Nephron progenitor cell (in vitro differentiated cells): Measurements from ENCODE around the gene TMEM179.

Source experiments
- DNase-seq: peaks from one replicate; pipeline ENCODE4 v3.0.0; 2021
- H3K27ac Mint-ChIP-seq: 2 replicates; pipeline ENCODE4 v1.8.0; 2021; ENCODE audit warnings: mild to moderate bottlenecking, moderate library complexity, mixed read lengths
- H3K27me3 Mint-ChIP-seq: 2 replicates; pipeline ENCODE4 v1.8.0; 2021; ENCODE audit warnings: mild to moderate bottlenecking, low read depth, mixed read lengths; ENCODE audit not compliant: poor library complexity
- H3K36me3 Mint-ChIP-seq: 2 replicates; pipeline ENCODE4 v1.8.0; 2021; ENCODE audit warnings: low read depth, mixed read lengths
- H3K4me1 Mint-ChIP-seq: 2 replicates; pipeline ENCODE4 v1.8.0; 2021; ENCODE audit warnings: mixed read lengths
- H3K4me3 Mint-ChIP-seq: 2 replicates; pipeline ENCODE4 v1.8.0; 2021; ENCODE audit warnings: mild to moderate bottlenecking, moderate library complexity, mixed read lengths
- H3K9me3 Mint-ChIP-seq: 2 replicates; pipeline ENCODE4 v1.8.0; 2021; ENCODE audit warnings: mild to moderate bottlenecking, moderate library complexity, mixed read lengths
- TF ChIP-seq, protein P1 (sequence below): fragments of 200-600 bp; sonication (generic); IDR thresholded peaks from 2 replicates; pipeline ENCODE4 v1.5.0; 2021; ENCODE audit warnings: antibody characterized with exemption

The TMEM179 gene

GRCh38 chr14:104635717-104636116 lies 31.1 kb upstream of the TMEM179 start:
- Mint-ChIP-seq H3K27ac (no peak overlapping the region), H3K4me1 (peaks cover 6% of the 10 kb centered on the region), H3K27me3 (peaks cover 53% of the 10 kb centered on the region), H3K36me3 (no peaks in the 10 kb centered on the region), H3K4me3 (no peak overlapping the region), H3K9me3 (no peaks in the 10 kb centered on the region)
- DNase-seq, result no peak
- TF ChIP-seq, protein P1, sequence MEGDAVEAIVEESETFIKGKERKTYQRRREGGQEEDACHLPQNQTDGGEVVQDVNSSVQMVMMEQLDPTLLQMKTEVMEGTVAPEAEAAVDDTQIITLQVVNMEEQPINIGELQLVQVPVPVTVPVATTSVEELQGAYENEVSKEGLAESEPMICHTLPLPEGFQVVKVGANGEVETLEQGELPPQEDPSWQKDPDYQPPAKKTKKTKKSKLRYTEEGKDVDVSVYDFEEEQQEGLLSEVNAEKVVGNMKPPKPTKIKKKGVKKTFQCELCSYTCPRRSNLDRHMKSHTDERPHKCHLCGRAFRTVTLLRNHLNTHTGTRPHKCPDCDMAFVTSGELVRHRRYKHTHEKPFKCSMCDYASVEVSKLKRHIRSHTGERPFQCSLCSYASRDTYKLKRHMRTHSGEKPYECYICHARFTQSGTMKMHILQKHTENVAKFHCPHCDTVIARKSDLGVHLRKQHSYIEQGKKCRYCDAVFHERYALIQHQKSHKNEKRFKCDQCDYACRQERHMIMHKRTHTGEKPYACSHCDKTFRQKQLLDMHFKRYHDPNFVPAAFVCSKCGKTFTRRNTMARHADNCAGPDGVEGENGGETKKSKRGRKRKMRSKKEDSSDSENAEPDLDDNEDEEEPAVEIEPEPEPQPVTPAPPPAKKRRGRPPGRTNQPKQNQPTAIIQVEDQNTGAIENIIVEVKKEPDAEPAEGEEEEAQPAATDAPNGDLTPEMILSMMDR, result no peak

- TF ChIP-seq, protein P1, result no peak
- Mint-ChIP-seq H3K9me3 (peaks cover 2% of the 10 kb centered on the region), H3K27ac (no peak overlapping the region), H3K27me3 (peaks cover 53% of the 10 kb centered on the region), H3K36me3 (no peaks in the 10 kb centered on the region), H3K4me3 (no peak overlapping the region), H3K4me1 (peaks cover 6% of the 10 kb centered on the region)
- DNase-seq, result no peak
Measured at GRCh38 chr14:104634886-104635570, 30.5 kb upstream of the TMEM179 start.

DNA sequence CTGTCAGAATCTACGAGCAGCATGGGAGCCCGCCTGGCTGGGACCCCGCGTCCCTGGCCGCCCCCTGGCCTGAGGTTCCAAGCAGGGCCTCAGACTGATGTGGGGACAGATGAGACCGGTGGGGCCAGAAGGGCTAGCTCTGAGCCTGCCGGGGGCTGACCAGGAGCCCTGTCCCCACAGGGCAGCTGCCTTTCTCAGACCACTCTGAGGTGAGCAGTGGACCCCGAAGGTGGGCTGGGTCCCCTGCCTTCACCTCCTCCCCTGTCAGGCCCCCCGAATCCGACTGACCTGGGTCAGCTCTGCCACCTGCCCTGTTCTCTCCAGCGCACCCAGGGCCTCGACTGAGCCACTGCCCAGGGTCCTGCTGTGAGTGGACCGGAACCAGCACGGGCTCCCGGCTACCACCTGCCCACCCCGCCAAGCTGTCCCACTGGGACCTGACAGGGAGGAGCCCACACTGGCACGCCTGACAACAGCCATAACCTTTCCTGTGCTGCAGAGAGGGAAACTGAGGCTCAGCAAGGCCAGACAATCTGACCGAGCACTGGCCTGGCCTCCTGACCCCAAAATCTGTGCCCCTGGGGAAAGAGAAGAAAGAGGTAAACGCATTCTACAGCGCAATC lies 29.7 kb upstream of the TMEM179 start:
- Mint-ChIP-seq H3K27me3 (peaks cover 54% of the 10 kb centered on the region), H3K4me1 (peaks cover 6% of the 10 kb centered on the region), H3K9me3 (peaks cover 10% of the 10 kb centered on the region), H3K36me3 (no peaks in the 10 kb centered on the region), H3K4me3 (no peak overlapping the region), H3K27ac (no peak overlapping the region)
- no peak for DNase-seq
- TF ChIP-seq, protein P1, result no peak

GRCh38 chr14:104633276-104634137 lies 28.9 kb upstream of the TMEM179 start:
- H3K27me3 Mint-ChIP-seq, result peaks cover 49% of the 10 kb centered on the region
- peaks cover 15% of the 10 kb centered on the region for H3K9me3 Mint-ChIP-seq
- H3K4me3 Mint-ChIP-seq, result no peak overlapping the region
- H3K27ac Mint-ChIP-seq, result peak overlapping the region; percentile 48
- peaks cover 5% of the 10 kb centered on the region for H3K4me1 Mint-ChIP-seq
- TF ChIP-seq, protein P1, result no peak
- DNase-seq, result no peak
- no peaks in the 10 kb centered on the region for H3K36me3 Mint-ChIP-seq

DNA sequence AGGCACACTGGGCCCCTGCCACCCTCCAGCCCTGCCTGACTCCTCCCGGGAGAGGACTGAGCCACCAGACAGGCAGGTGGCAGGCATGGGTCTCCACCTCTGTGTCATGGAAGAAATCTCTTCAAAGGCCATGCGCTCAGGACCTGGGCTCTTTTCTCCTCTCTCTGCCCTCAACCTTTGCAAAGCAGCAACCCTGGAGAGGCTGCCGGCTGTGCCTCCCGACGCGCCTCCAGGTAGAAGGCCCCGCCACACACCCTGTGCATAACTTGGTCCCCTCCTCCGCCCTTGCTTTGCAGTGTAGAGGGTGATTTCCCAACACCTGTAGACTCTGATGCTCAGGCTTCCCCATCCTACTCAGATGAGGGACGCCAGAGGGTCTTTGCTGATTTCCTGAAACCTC lies 28.2 kb upstream of the TMEM179 start:
- Mint-ChIP-seq H3K9me3 (peaks cover 22% of the 10 kb centered on the region), H3K4me1 (no peaks in the 10 kb centered on the region), H3K4me3 (no peak overlapping the region), H3K27me3 (peaks cover 43% of the 10 kb centered on the region), H3K36me3 (no peaks in the 10 kb centered on the region), H3K27ac (no peak overlapping the region)
- no peak for DNase-seq
- TF ChIP-seq, protein P1, result no peak
